H1 (cell line): ENCODE data around the gene YWHAG. TPM values are rescaled to one million over a fixed set of nuclear protein-coding genes. Genes with fewer than 3 reads are reported as not detected.

Source experiments
- CTCF ChIA-PET: fragments of 300-600 bp; sonication (Branson Sonifier 250); formaldehyde crosslinking; loops from one replicate; lab custom pipeline; 2021; ENCODE audit not compliant: partially characterized antibody; lab: Charles Lee
- POLR2A ChIA-PET: fragments of 300-600 bp; sonication (Branson Sonifier 250); formaldehyde crosslinking; loops from one replicate; lab custom pipeline; 2021; ENCODE audit warnings: inconsistent platforms; ENCODE audit not compliant: partially characterized antibody; lab: Charles Lee
- DNase-seq, 2 experiments: peaks; one replicate each; pipeline versions ENCODE4 v3.0.0 to v3.0.0-alpha.2; 2010 to 2022; ENCODE audit warnings: low spot score in 2 of 2, low read depth in 1 of 2, mixed read lengths in 1 of 2
- FAIRE-seq: peaks from 2 replicates; lab custom pipeline; 2011; peaks lifted over from hg19 to GRCh38; lab: Jason Lieb, UNC
- H2AFZ ChIP-seq: 2 replicates; pipeline ENCODE4 v1.8.1; 2012; ENCODE audit warnings: low read length, inconsistent platforms
- H2AK5ac ChIP-seq: 2 replicates; pipeline ENCODE4 v1.6.1; 2013; ENCODE audit warnings: low read depth, low read length
- H2BK120ac ChIP-seq: replicated peaks from 2 replicates; pipeline ENCODE3; 2013; ENCODE audit warnings: low read depth, low read length, inconsistent platforms
- H2BK12ac ChIP-seq: 2 replicates; pipeline ENCODE4 v1.6.1; 2013; ENCODE audit warnings: low read depth, low read length
- H2BK15ac ChIP-seq: 2 replicates; pipeline ENCODE4 v1.6.1; 2013; ENCODE audit warnings: low read length
- H2BK20ac ChIP-seq: 2 replicates; pipeline ENCODE4 v1.6.1; 2013; ENCODE audit warnings: low read length
- H2BK5ac ChIP-seq: 2 replicates; pipeline ENCODE4 v1.6.1; 2013; ENCODE audit warnings: low read depth, low read length
- H3K14ac ChIP-seq: 2 replicates; pipeline ENCODE4 v1.6.1; 2013; ENCODE audit warnings: inconsistent platforms; ENCODE audit not compliant: insufficient read length
- H3K18ac ChIP-seq: 2 replicates; pipeline ENCODE4 v1.6.1; 2013; ENCODE audit warnings: low read length; ENCODE audit errors: extremely low read depth
- H3K23ac ChIP-seq: 2 replicates; pipeline ENCODE4 v1.6.1; 2013; ENCODE audit warnings: inconsistent platforms; ENCODE audit not compliant: insufficient read length
- H3K23me2 ChIP-seq: 2 replicates; pipeline ENCODE4 v1.6.1; 2013; ENCODE audit warnings: low read depth, low read length
- H3K27ac ChIP-seq: 2 replicates; pipeline ENCODE4 v1.6.1; 2011; ENCODE audit warnings: low read depth, low read length, inconsistent platforms
- H3K27me3 ChIP-seq, 4 experiments: replicated peaks in 1 of 4; 1 replicate in 1 of 4; 2 replicates in 3 of 4; pipeline versions ENCODE4 v1.6.1 to v1.8.1; 2011 to 2013; ENCODE audit warnings: low read length in 3 of 4, mild to moderate bottlenecking in 3 of 4, inconsistent platforms in 2 of 4, mixed read lengths in 2 of 4, moderate library complexity in 1 of 4; ENCODE audit not compliant: control insufficient read depth in 3 of 4, insufficient read depth in 3 of 4; ENCODE audit errors: extremely low read depth in 1 of 4
- H3K36me3 ChIP-seq, 4 experiments: 2 replicates each; pipeline versions ENCODE4 v1.6.1 to v1.8.1; 2011 to 2013; ENCODE audit warnings: mild to moderate bottlenecking in 4 of 4, low read length in 3 of 4, moderate library complexity in 2 of 4, control low read depth in 1 of 4, inconsistent platforms in 1 of 4; ENCODE audit not compliant: insufficient read depth in 4 of 4, control insufficient read depth in 2 of 4
- H3K4ac ChIP-seq: replicated peaks from 2 replicates; pipeline ENCODE3; 2013; ENCODE audit warnings: low read length, low read depth, mixed read lengths, inconsistent platforms; ENCODE audit not compliant: insufficient read length
- H3K4me1 ChIP-seq, 4 experiments: replicated peaks in 1 of 4; 1 replicate in 1 of 4; 2 replicates in 3 of 4; pipeline versions ENCODE4 v1.6.1 to v1.8.1; 2011 to 2013; ENCODE audit warnings: low read length in 3 of 4, inconsistent platforms in 2 of 4, mixed read lengths in 1 of 4; ENCODE audit not compliant: insufficient read depth in 4 of 4, control insufficient read depth in 3 of 4
- H3K4me2 ChIP-seq, 2 experiments: 2 replicates each; pipeline versions ENCODE4 v1.6.1 to v1.8.1; 2011 to 2013; ENCODE audit warnings: low read depth in 2 of 2, low read length in 2 of 2, control low read depth in 1 of 2, inconsistent platforms in 1 of 2, mild to moderate bottlenecking in 1 of 2; ENCODE audit not compliant: insufficient read depth in 1 of 2
- H3K4me3 ChIP-seq, 4 experiments: fragments of 200-600, 300-600 bp in 1 of 4; sonication (generic), shearing (Covaris generic), sonication (Bioruptor Twin) in 1 of 4; 2 replicates each; pipeline versions ENCODE4 v1.5.1 to v1.8.1; 2011 to 2016; ENCODE audit warnings: low read length in 4 of 4, low read depth in 3 of 4, control low read depth in 2 of 4, inconsistent platforms in 2 of 4, mild to moderate bottlenecking in 2 of 4, mixed read lengths in 1 of 4, moderate library complexity in 1 of 4; ENCODE audit not compliant: insufficient read depth in 2 of 4; ENCODE audit errors: extremely low read depth in 1 of 4
- H3K56ac ChIP-seq: replicated peaks from 2 replicates; pipeline ENCODE3; 2013; ENCODE audit warnings: low read depth, mild to moderate bottlenecking, mixed read lengths, low read length, inconsistent platforms; ENCODE audit not compliant: insufficient read length
- H3K79me1 ChIP-seq: 2 replicates; pipeline ENCODE4 v1.6.1; 2013; ENCODE audit warnings: low read depth, low read length, control low read depth
- H3K79me2 ChIP-seq, 2 experiments: 2 replicates each; pipeline versions ENCODE4 v1.6.1 to v1.8.1; 2012 to 2013; ENCODE audit warnings: low read length in 2 of 2, mild to moderate bottlenecking in 2 of 2, inconsistent platforms in 1 of 2; ENCODE audit not compliant: insufficient read depth in 2 of 2, control insufficient read depth in 1 of 2
- H3K9ac ChIP-seq, 4 experiments: replicated peaks in 1 of 4; 1 replicate in 1 of 4; 2 replicates in 3 of 4; pipeline versions ENCODE4 v1.6.1 to v1.8.1; 2011 to 2013; ENCODE audit warnings: low read depth in 3 of 4, low read length in 3 of 4, control low read depth in 2 of 4, mild to moderate bottlenecking in 2 of 4, moderate library complexity in 2 of 4, inconsistent platforms in 1 of 4; ENCODE audit errors: extremely low read depth in 1 of 4
- H3K9me3 ChIP-seq, 2 experiments: 2 replicates each; pipeline versions ENCODE4 v1.6.1 to v1.8.1; 2012 to 2013; ENCODE audit warnings: mild to moderate bottlenecking in 2 of 2, moderate library complexity in 2 of 2, control low read depth in 1 of 2, inconsistent platforms in 1 of 2, low read depth in 1 of 2, low read length in 1 of 2, mixed read lengths in 1 of 2; ENCODE audit not compliant: insufficient read depth in 2 of 2
- H4K20me1 ChIP-seq, 2 experiments: replicated peaks in 1 of 2; 2 replicates each; pipeline versions ENCODE3 to v1.8.1; 2011 to 2013; ENCODE audit warnings: inconsistent platforms in 2 of 2, low read length in 2 of 2, mild to moderate bottlenecking in 1 of 2; ENCODE audit not compliant: insufficient read depth in 2 of 2, control insufficient read depth in 1 of 2
- H4K5ac ChIP-seq: 2 replicates; pipeline ENCODE4 v1.6.1; 2013; ENCODE audit warnings: low read length, low read depth, mixed read lengths, inconsistent platforms; ENCODE audit not compliant: insufficient read length
- H4K8ac ChIP-seq: 2 replicates; pipeline ENCODE4 v1.8.0; 2013; ENCODE audit warnings: mild to moderate bottlenecking, moderate library complexity, low read length, inconsistent platforms; ENCODE audit not compliant: insufficient read depth; ENCODE audit errors: extremely low read depth
- H4K91ac ChIP-seq: replicated peaks from 2 replicates; pipeline ENCODE3; 2013; ENCODE audit warnings: low read length, mixed read lengths, inconsistent platforms; ENCODE audit not compliant: insufficient read length
- POLR2A ChIP-seq, 2 experiments: IDR thresholded peaks; 1 replicate in 1 of 2; 2 replicates in 1 of 2; pipeline ENCODE4 v1.6.1; 2011; ENCODE audit warnings: low read depth in 2 of 2, low read length in 2 of 2, mild to moderate bottlenecking in 2 of 2; ENCODE audit errors: control extremely low read depth in 1 of 2
- POLR2AphosphoS5 ChIP-seq: IDR thresholded peaks from 2 replicates; pipeline ENCODE4 v1.6.1; 2011; ENCODE audit warnings: low read depth, low read length
- WGBS, 2 experiments: shearing (Covaris generic) in 1 of 2; methylation state at CpG; one replicate each; pipeline versions ENCODE4 v1.1.6 to v1.1.7; 2013 to 2015; ENCODE audit warnings: low lambda C conversion rate in 2 of 2, mixed read lengths in 2 of 2, inconsistent platforms in 1 of 2, low coverage in 1 of 2, missing lambda C conversion rate in 1 of 2; ENCODE audit not compliant: insufficient replicate concordance in 2 of 2, insufficient coverage in 1 of 2, insufficient read length in 1 of 2; ENCODE audit errors: extremely low coverage in 1 of 2, missing lambda C conversion rate in 1 of 2; 5-methylcytosine and 5-hydroxymethylcytosine counted together
- polyA plus RNA-seq, 7 experiments: library from polyadenylated mRNA; depleted of rRNA in 3 of 7; stranded (reverse) in 5 of 7; unstranded in 2 of 7; fragments of >200 nt in 5 of 7; fragments of 200-250 nt in 2 of 7; gene quantifications; 1 replicate in 5 of 7; 2 replicates in 1 of 7; 4 replicates in 1 of 7; pipeline versions ENCODE4 v1.2.1 to v1.2.3, GENCODE V29; 2011 to 2013; ENCODE audit warnings: missing spikeins in 2 of 7, mixed read lengths in 2 of 7
- total RNA-seq: library from RNA; stranded (reverse); fragmentation: NEBNext Ultra II Directional; extraction: Animal tissue kit (Norgen Biotek cat#: 25700); gene quantifications from 2 replicates; pipeline ENCODE4 v1.2.1, GENCODE V29; 2021

The YWHAG gene
- total and polyA plus RNA-seq, 2 of the 8 experiments (the other 6 are each of a cell fraction or from before 2014, with no cell fraction given), result 57.2 to 241 TPM

DNA sequence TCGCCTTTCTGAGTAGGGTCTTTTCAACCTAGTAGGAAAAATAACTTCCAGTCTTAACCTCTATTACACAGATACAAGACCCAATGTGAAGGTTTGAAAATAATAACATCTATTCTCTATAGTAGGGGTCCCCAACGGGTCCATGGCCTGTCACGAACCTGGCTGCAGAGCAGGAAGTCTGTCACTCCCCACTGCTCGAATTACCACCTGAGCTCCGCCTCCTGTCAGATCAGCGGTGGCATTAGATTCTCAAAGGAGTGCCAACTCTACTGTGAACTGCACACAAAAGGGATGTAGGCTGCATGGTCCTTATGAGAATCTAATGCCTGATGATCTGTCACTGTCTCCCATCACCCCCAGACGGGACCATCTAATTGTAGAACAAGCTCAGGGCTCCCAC is 7.4 kb downstream of the YWHAG start:
- peaks cover 2% of the 10 kb centered on the region for H3K79me1 ChIP-seq
- no peak overlapping the region for H3K4ac ChIP-seq
- H2AK5ac ChIP-seq, result no peak overlapping the region
- H2BK12ac ChIP-seq, result no peak overlapping the region
- H3K27me3 ChIP-seq, result no peaks in the 10 kb centered on the region
- TF ChIP-seq POLR2A (IDR thresholded peaks at IDR 0.05; ENCODE audit: control extremely low read depth in 1 of 2, low read depth in 2 of 2, low read length in 2 of 2), result 0 out of 3 replicates have a peak, but pooled peaks of 1 of the 2 experiments have one; percentile 13
- no peak for TF ChIP-seq POLR2AphosphoS5
- WGBS, 2 experiments, result 84% methylated on average over 7 of the region's 7 CpGs; no CpG with 5 or more reads in 1 of the 2 experiments
- H2AFZ ChIP-seq, result no peak overlapping the region
- no peak overlapping the region for H3K14ac ChIP-seq
- H3K56ac ChIP-seq, result no peak overlapping the region
- H3K27ac ChIP-seq, result no peak overlapping the region
- no peak for DNase-seq
- H2BK20ac ChIP-seq, result no peak overlapping the region
- no peak overlapping the region for H3K4me2 ChIP-seq
- no peak overlapping the region for H4K91ac ChIP-seq
- no peaks in the 10 kb centered on the region for H3K9me3 ChIP-seq
- H4K20me1 ChIP-seq, result peaks cover 47% of the 10 kb centered on the region in 2 experiments
- peaks cover 13 to 52% (median 36%) of the 10 kb centered on the region in 4 experiments for H3K36me3 ChIP-seq
- CTCF ChIA-PET, result interaction anchor here (1.2 to 1.4 kb wide), 4 partner anchors 19 to 277 kb away, joined by 3 to 4 read pairs (median 4); no protein-coding TSS in a partner anchor
- H3K23me2 ChIP-seq, result no peaks in the 10 kb centered on the region
- H3K9ac ChIP-seq, result no peak overlapping the region
- H2BK5ac ChIP-seq, result no peak overlapping the region
- no peak overlapping the region for H2BK120ac ChIP-seq
- POLR2A ChIA-PET, result interaction anchor here (1.0 to 14.3 kb wide), 12 partner anchors 8 to 48 kb away, joined by 3 to 249 read pairs (median 4); partner anchors contain the start of gene HSPB1
- FAIRE-seq, result no peak
- no peak overlapping the region for H2BK15ac ChIP-seq
- H3K18ac ChIP-seq, result no peak overlapping the region
- H3K23ac ChIP-seq, result no peak overlapping the region
- H3K79me2 ChIP-seq, result peaks cover 72 to 100% of the 10 kb centered on the region in 2 experiments
- H3K4me3 ChIP-seq, result no peak overlapping the region
- peaks cover 0 to 3% (median 0%) of the 10 kb centered on the region in 4 experiments; a peak in 1 of 7 replicates for H3K4me1 ChIP-seq
- no peak overlapping the region for H4K8ac ChIP-seq
- no peak overlapping the region for H4K5ac ChIP-seq
